ENCODE data around the gene KDM5C.

DNA sequence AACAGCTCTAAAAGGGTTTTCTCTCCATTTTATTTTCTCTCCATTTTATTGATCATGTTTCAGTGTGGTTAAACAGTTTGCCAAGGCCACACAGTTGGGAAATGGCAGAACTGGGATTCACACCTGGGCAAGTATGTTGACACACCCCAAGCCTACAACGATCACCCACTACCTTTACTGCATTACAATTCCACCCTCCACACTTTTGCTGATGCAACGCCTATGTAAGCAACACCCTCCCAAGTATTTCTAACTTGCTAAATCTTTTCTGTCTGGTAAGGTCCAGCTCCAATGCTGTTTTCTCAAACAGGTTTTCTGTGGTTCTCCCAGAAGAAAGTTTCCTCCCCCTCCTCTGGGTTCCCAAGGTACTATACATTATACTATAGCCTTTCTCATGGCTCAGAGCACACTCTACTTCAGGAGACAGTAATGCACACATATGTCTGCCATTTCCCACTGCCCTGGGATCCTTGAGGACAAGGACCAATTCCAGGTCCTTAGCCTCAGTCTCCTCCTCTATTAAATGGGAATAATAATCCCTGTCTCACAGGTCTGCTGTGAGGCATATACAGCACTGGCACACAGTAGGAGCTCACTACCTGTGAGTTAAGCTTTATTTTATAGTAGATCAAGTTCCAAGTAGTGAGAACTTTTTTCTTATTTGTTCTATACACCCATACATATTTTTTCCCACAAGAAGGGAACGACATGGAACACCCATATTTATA lies 28.4 kb upstream of the KDM5C start:
- no peak for TF ChIP-seq POLR2AphosphoS5 (IDR thresholded peaks at IDR 0.05; ENCODE audit: low read depth, low read length)
- TF ChIP-seq TAF1 (IDR thresholded peaks at IDR 0.05; ENCODE audit: borderline replicate concordance, low read depth, low read length) = no peak

Measured in GM12892 (cell line).